ENCODE measurements around the gene CHI3L1. TPM values are rescaled to one million over a fixed set of nuclear protein-coding genes. Genes with fewer than 3 reads are reported as not detected.

CHI3L1 gene
- total and polyA plus RNA-seq, 2 donors from 2014 or later: 49.5 to 96.6 TPM

DNA sequence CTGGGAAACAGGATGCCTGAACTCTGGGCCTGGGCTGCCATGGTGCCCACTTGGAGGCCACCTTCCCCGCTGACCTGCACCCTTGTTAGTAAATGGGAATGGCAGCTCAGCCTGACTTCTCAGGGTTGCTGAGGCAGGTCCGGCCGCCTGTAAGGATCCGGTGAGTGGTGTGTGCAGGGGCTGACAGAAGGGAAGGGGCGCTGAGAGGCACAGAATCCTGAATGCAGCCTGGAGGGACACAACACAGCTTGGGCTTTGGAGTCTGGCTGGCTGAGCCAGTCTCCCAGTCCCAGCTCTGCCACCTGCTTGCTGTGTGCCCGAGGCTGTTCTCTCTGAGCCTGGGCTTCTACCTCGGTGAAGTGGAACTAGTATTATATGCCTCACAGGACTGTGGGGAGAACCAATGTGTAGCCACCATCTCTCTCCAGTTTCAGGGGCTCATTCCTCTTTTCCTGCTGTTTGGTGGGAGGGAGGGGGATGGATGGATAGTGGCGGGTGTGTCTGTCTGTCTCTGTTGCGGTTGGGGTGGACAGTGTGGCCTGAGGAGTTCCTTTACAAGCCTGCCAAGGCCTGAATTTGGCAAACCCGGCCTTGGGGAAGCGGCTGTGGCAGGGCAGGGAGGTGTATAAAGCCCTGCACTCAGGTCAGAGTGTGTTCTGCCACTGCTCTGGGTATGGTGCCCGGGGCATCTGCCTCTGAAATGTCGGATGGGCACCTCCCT, 41.0 kb downstream of the CHI3L1 start:
- DNase-seq (peak in 1 of 5 donors; percentile 36), FAIRE-seq (no peak)
- Histone ChIP-seq H3K4me1 (ENCODE audit: control insufficient read depth in 2 of 3, insufficient read depth in 2 of 3, low read depth in 1 of 3, low read length in 3 of 3) (peaks cover 0 to 2% (median 0%) of the 10 kb centered on the region in 3 donors), H3K4me3 (ENCODE audit: low read length in 3 of 3) (no peak overlapping the region), H3K9ac (ENCODE audit: low read length in 3 of 3) (no peak overlapping the region), H3K36me3 (ENCODE audit: control insufficient read depth in 2 of 3, insufficient read depth in 3 of 3, low read length in 3 of 3) (no peaks in the 10 kb centered on the region), H3K9me3 (ENCODE audit: control insufficient read depth in 2 of 3, insufficient read depth in 1 of 3, low read length in 3 of 3) (no peaks in the 10 kb centered on the region), H3K27me3 (ENCODE audit: control insufficient read depth, insufficient read depth, low read length) (no peaks in the 10 kb centered on the region), H3K27ac (ENCODE audit: low read depth in 2 of 2, low read length in 2 of 2) (no peak overlapping the region)
- TF ChIP-seq, protein P1, sequence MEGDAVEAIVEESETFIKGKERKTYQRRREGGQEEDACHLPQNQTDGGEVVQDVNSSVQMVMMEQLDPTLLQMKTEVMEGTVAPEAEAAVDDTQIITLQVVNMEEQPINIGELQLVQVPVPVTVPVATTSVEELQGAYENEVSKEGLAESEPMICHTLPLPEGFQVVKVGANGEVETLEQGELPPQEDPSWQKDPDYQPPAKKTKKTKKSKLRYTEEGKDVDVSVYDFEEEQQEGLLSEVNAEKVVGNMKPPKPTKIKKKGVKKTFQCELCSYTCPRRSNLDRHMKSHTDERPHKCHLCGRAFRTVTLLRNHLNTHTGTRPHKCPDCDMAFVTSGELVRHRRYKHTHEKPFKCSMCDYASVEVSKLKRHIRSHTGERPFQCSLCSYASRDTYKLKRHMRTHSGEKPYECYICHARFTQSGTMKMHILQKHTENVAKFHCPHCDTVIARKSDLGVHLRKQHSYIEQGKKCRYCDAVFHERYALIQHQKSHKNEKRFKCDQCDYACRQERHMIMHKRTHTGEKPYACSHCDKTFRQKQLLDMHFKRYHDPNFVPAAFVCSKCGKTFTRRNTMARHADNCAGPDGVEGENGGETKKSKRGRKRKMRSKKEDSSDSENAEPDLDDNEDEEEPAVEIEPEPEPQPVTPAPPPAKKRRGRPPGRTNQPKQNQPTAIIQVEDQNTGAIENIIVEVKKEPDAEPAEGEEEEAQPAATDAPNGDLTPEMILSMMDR (IDR thresholded peaks at IDR 0.05; ENCODE audit: borderline replicate concordance, extremely low read depth, insufficient read depth): no peak
- intact Hi-C loops (cut with DNase I): no loop called here

DNA sequence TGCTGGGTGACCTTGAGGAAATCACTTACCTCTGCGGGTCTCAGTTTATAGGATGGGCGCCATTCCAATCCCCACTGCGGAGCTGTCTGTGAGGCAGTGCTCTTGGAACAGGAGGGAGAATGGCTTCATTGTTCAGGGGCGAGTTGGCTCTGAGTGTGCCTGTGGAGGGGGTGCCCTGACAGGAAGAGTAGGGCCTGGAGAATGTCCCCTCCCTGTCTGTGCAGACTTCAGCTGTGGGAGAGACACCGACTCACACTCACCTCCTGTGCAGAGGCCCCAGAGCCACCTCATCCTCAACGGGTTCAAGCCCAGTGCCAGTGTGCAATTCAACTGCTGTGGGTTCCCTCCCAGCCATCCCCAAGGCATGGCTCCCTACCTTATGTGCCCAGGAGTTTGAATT, 41.8 kb downstream of the CHI3L1 start:
- TF ChIP-seq, protein P1 (IDR thresholded peaks at IDR 0.05; ENCODE audit: borderline replicate concordance, extremely low read depth, insufficient read depth): no peak
- Histone ChIP-seq H3K4me3 (ENCODE audit: low read length in 3 of 3) (no peak overlapping the region), H3K9ac (ENCODE audit: low read length in 3 of 3) (no peak overlapping the region), H3K9me3 (ENCODE audit: control insufficient read depth in 2 of 3, insufficient read depth in 1 of 3, low read length in 3 of 3) (no peaks in the 10 kb centered on the region), H3K27ac (ENCODE audit: low read depth in 2 of 2, low read length in 2 of 2) (no peak overlapping the region), H3K4me1 (ENCODE audit: control insufficient read depth in 2 of 3, insufficient read depth in 2 of 3, low read depth in 1 of 3, low read length in 3 of 3) (peaks cover 0 to 2% (median 0%) of the 10 kb centered on the region in 3 donors), H3K36me3 (ENCODE audit: control insufficient read depth in 2 of 3, insufficient read depth in 3 of 3, low read length in 3 of 3) (no peaks in the 10 kb centered on the region), H3K27me3 (ENCODE audit: control insufficient read depth, insufficient read depth, low read length) (no peaks in the 10 kb centered on the region)
- DNase-seq (peak in 1 of 5 donors; percentile 23), FAIRE-seq (no peak)
- intact Hi-C loops (cut with DNase I): no loop called here

DNA sequence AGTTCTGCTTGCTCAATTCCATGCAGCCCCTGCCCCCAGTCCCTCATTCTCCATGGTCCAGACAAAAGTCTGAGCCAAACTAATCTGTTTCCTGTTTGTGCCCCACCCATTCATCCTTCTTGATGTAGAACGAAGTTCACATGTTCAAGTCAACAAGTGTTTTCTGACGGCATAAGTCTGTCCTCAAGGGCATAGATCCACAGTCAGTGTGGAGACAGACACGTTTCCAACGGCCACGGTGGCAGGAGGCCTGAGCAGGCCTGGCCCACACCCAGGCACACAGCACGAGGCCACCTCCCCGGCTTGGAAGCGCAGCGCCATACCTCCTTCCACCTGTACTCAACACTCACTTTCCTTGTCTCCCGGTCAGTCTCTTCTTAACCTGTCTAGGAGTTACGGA, 42.9 kb downstream of the CHI3L1 start:
- intact Hi-C loops (cut with DNase I): no loop called here

More for the DNA sequence above, 42.9 kb downstream of the CHI3L1 start:
- FAIRE-seq (no peak), DNase-seq (peak in 1 of 5 donors; percentile 35)
- Histone ChIP-seq H3K4me3 (ENCODE audit: low read length in 3 of 3) (no peak overlapping the region), H3K27ac (ENCODE audit: low read depth in 2 of 2, low read length in 2 of 2) (no peak overlapping the region), H3K36me3 (ENCODE audit: control insufficient read depth in 2 of 3, insufficient read depth in 3 of 3, low read length in 3 of 3) (no peaks in the 10 kb centered on the region), H3K9ac (ENCODE audit: low read length in 3 of 3) (no peak overlapping the region), H3K9me3 (ENCODE audit: control insufficient read depth in 2 of 3, insufficient read depth in 1 of 3, low read length in 3 of 3) (no peaks in the 10 kb centered on the region), H3K4me1 (ENCODE audit: control insufficient read depth in 2 of 3, insufficient read depth in 2 of 3, low read depth in 1 of 3, low read length in 3 of 3) (no peaks in the 10 kb centered on the region), H3K27me3 (ENCODE audit: control insufficient read depth, insufficient read depth, low read length) (no peaks in the 10 kb centered on the region)
- TF ChIP-seq, protein P1 (IDR thresholded peaks at IDR 0.05; ENCODE audit: borderline replicate concordance, extremely low read depth, insufficient read depth): no peak
